ENCODE results near the gene SUCLG2.

DNA sequence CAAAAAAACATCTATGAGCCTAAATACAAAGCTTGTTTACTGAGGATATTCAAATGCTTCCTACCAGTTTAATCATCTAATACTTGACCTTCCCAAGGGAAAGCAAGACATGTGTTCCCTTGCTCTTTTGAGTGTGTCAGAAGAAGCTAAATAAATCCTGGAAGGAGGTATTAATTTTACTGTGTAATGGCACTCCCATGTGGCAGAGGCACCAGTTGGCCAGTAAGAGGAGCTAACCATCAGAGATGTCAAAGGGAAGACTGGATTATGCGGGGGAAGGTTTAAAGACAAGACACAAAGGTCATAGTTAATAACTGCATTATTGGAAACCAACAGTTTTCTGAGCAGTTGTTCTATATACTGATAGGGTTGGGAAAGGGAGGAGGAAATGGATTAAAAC lies 125.1 kb downstream of the SUCLG2 start:
- TF ChIP-seq, protein P1, sequence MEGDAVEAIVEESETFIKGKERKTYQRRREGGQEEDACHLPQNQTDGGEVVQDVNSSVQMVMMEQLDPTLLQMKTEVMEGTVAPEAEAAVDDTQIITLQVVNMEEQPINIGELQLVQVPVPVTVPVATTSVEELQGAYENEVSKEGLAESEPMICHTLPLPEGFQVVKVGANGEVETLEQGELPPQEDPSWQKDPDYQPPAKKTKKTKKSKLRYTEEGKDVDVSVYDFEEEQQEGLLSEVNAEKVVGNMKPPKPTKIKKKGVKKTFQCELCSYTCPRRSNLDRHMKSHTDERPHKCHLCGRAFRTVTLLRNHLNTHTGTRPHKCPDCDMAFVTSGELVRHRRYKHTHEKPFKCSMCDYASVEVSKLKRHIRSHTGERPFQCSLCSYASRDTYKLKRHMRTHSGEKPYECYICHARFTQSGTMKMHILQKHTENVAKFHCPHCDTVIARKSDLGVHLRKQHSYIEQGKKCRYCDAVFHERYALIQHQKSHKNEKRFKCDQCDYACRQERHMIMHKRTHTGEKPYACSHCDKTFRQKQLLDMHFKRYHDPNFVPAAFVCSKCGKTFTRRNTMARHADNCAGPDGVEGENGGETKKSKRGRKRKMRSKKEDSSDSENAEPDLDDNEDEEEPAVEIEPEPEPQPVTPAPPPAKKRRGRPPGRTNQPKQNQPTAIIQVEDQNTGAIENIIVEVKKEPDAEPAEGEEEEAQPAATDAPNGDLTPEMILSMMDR (IDR thresholded peaks at IDR 0.05), result no peak
- no peak for TF ChIP-seq POLR2A (IDR thresholded peaks at IDR 0.05)

All from body of pancreas (tissue), 4 donors.